NCI-H446 (cell line): ENCODE results near the gene CHP1.
A peak's percentile ranks its signal among the peaks of the same experiment; 100 is the strongest.
"Not testable (repeated sequence)": the region's sequence is repeated elsewhere in the genome, so short reads cannot be mapped to it uniquely, and the experiment has no call there.

Experiments used
- DNase-seq, 2 experiments: peaks; one replicate each; lab custom pipeline; 2025; lab: John Stamatoyannopoulos, UW

The CHP1 gene

DNA sequence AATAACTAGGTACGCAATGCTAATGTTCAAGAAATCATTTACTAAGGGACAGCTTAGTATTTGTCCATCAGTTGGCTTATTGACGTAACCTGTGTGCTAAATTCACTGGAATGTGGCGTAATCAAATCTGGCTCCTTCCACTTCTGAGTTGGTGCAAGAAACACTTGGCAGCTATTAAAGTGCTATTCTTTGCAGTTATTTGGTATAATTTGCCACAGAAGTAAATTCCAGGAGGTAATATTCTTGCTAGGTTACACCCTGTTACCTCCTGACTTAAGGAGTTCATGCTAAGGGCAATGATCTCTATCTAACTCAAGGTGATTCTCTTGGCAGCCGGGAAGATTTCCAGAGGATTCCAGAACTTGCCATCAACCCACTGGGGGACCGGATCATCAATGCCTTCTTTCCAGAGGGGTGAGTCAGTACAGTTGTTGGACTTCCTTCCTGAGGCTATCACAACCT, 25.5 kb downstream of the CHP1 start:
- DNase-seq = no peak

DNA sequence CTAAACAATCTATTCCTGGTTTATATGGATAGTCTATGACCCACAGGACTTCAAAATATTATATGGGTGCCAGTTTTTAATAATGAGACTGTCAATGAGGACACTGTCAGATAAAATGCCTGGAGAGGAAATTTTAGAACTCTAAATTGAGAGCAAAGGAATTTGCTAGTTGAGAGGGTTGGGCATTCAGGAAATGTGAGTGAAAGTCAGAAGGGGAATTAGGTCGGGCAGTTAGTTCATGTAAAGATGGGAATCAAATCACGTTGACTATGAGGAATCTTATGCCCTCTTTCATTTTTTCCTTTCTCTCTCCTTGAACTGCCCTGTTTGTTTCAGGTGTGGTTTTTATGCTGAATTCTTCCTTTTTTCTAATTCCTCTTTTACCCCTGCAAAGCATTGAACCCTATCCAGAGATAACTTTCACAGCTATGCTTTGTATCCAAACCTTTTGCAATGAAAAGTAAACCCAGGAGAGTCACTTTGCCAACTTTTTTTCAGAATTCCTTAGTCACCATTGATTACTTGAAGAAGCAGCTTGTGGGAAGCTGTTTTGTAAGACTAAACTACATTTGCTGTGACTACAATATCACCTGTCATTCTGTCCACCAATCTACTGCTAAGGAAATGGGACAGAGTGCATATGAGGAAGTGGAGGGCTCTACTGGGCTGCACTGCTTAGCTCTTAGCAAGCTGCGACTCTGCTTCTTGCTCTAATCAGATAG, 27.8 kb downstream of the CHP1 start:
- no peak for DNase-seq

DNA sequence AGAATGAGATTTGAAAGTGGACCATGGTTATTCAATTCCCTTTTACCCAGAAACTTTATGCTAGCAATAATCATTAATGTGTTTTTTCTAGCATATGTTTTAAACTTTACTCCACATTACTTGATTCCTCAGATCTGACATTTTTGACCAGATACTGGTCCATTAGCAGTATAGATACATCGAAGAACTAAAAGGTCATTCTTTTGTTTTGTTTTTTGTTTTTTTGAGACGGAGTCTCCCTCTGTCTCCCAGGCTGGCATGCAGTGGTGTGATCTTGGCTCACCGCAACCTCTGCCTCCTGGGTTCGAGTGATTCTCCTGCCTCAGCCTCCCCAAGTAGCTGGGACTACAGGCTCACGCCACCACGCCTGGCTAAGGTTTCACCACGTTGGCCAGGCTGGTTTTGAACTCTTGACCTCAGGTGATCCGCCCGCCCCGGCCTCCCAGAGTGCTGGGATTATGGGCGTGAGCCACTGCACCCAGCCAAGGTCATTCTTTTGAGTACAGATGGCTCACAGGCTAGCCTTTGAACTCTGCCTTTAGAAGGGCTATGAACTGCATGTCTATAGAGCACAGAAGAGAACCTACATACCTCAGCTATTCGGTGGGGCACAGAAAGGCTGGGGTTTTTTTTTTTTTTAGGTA, 28.6 kb downstream of the CHP1 start:
- DNase-seq = no peak

DNA sequence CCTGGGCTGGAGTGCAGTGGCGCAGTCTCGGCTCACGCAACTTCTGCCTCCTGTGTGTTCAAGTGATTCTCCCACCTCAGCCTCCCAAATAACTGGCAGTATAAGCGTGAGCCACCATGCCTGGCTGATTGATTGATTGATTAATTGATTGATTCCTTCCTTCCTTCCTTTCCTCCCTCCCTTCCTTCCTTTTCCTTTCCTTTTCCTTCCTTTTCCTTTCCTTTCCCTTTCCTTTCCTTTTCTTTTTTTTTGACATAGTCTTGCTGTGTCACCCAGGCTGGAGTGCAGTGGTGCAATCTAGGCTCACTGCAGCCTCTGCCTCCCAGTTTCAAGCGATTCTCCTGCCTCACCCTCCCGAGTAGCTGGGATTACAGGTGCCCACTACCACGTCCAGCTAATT, 29.9 kb downstream of the CHP1 start:
- not testable (repeated sequence) for DNase-seq

DNA sequence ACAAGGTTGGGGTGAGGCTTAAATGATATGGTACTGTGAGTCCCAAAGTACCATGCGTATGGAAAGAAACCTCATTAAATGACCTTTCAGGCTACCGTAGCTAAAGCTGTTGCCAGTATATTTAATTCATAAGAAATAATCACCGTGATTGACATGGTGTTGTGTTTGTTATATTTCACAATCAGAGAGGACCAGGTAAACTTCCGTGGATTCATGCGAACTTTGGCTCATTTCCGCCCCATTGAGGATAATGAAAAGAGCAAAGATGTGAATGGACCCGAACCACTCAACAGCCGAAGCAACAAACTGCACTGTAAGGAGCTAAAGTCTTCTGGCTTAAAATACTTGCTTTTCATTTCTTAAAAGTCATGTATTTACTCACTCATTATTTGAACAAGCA, 31.5 kb downstream of the CHP1 start:
- DNase-seq = no peak

DNA sequence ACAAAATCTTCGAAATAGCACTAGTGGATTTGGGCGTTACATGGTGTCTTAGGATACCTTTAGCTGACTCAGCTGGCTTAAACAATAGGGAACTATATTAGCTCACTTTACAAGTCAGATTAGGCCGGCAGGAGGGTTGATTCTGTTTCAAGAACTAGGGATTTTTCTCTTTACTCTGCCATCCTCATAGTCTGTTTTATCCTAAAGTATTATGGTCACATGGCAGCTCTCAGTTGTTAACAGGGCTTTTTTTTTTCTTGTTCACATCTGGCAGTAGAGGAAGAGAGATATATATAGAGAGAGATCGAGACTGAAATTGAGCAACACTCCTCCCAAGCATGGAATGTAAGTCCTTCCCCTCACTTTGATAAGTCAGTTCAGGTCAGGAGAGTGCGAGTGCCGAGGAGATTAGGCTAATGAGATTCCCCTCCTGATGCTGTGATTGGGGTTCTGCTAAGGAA, 32.9 kb downstream of the CHP1 start:
- no peak for DNase-seq

DNA sequence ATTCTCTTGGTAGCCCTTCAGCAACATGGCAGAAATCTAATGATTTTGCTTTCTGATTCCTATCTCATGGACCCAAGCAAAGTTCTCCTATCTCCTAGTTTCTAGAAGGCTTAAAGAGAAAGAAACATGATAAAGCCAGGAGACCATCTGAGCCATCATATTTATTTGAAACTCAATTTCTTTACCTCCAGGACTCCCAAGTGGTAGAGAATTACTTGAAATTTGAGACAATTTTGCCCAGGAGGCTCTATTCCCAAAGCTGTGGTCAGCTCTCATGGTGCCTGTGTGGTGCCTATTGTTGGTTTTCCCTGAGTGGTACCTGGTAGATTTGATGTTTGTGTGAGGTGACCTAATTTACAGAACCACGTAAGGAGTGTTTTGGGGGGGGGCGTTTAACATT, 38.8 kb downstream of the CHP1 start:
- no peak for DNase-seq

DNA sequence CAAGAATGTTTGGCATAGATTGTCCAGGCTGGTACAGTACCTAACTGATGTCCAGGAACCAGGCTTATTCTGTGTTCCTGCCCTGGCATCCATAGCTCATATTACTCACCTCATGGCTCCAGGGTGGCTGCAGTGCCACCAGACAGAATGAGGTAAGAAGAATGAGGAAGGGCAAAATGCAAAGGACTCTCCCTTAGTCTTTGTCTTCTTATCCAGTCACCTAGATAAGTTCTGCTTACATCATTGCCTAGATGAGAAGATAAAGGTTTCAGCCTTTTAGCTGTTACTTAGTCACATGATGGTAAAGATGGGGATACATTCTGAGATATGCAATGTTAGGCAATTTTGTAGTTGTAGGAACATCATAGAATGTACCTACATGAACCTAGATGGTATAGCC, 45.8 kb downstream of the CHP1 start:
- DNase-seq = no peak

DNA sequence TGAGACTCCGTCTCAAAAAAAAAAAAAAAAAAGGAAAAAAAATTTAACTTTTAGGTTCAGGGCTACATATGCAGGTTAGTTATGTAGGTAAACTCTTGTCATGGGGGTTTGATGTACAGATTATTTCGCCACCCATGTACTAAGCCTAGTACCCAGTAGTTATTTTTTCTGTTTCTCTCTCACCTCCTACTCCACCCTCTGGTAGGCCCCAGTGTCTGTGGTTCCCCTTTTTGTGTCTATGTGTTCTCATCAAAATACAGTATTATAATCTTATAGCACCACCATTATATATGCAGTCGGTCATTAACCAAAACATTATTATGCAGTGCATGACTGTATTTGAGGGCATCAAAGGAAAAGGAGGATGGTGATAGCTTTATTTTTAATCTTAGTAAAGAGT, 47.3 kb downstream of the CHP1 start:
- no peak for DNase-seq

DNA sequence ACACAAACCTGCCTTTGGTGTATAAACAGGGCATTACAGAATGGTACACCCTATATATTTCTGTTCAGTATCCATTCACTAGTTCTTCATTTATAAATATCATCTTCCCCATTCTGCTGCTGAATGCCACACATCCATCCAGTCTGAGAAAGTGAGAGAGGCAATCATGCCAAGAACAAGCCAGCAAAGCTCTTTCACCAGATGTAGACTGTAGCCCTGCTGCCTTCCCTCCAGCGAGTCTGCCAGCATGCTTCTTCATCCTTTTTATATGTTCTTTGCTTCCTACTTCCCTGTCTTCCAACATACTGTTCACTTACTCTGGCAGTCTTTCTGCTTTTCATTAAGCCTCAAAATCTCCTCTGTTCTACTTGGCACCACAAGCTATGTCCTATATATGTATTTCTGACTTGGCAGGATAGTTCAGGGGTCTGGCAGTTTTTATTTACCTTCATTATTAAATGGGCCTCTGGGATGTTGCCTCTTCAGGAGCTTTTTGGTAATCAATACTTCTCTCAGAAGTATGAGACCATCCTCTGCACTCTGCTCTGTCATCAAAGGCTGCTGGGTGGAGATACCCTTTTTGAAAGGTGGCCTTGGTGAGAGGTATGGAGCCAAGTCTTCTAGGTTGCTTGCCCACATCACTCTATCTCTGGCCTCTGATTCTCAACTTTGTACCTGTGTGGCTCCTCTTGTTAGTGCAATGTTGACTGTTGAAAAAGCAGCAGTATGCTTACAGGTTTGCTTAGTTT, 48.6 kb downstream of the CHP1 start:
- no peak for DNase-seq

DNA sequence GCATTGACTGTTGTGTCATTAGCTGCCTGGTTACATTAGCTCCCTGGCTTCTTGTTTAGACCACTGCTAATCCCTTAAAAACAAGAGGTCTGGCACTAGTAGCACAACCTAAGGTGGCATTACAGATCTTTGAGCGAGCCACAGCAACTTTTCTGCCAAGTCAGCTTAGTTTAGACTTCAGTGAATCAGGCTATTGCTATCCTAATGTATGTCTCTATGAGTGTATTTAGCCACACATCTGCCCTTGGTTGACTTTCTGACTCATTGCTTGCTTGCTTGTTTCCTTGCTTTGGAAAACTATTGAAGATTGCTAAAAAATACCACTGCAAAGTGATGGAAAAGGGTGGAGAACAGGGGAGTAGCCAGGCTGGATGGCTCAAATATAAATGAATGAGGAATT, 50.2 kb downstream of the CHP1 start:
- DNase-seq = no peak

DNA sequence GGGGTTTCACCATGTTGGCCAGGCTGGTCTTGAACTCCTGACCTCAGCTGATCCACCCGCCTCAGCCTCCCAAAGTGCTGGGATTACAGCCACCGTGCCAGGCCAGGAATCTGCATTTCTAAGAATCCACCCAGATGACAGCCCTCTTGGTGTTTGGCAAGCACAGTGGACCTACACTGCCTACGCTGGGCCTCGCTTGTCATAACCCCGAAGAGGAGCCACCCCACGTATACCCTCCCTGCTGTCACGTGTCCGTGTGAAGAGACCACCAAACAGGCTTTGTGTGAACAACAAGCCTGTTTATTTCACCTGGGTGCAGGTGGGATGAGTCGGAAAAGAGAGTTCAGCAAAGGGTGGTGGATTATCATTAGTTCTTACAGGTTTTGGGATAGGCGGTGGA, 51.4 kb downstream of the CHP1 start:
- not testable (repeated sequence) for DNase-seq

DNA sequence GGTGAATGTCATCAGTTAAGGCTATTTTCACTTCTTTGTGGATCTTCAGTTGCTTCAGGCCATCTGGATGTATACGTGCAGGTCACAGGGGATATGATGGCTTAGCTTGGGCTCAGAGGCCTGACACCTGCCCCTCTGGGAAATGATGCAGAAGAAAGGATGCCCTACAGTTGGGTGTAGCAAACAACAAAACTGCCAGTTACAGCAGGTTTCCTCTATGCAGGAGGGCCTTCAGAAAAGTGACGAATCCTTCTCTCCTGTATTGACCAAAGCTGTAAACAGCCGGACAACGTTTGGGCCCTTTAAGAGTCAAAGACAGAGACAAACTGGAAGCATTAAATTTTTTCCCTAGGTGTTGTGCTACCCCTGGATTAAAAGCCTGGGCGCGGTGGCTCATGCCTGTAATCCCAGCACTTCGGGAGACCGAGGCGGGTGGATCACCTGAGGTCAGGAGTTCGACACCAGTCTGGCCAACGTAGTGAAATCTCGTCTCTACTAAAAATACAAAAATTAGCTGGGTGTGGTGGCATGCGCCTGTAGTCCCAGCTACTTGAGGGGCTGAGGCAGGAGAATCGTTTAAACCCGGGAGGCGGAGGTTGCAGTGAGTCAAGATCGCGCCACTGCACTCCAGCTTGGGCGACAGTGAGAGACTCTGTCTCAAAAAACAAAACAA, 52.0 kb downstream of the CHP1 start:
- not testable (repeated sequence) for DNase-seq

DNA sequence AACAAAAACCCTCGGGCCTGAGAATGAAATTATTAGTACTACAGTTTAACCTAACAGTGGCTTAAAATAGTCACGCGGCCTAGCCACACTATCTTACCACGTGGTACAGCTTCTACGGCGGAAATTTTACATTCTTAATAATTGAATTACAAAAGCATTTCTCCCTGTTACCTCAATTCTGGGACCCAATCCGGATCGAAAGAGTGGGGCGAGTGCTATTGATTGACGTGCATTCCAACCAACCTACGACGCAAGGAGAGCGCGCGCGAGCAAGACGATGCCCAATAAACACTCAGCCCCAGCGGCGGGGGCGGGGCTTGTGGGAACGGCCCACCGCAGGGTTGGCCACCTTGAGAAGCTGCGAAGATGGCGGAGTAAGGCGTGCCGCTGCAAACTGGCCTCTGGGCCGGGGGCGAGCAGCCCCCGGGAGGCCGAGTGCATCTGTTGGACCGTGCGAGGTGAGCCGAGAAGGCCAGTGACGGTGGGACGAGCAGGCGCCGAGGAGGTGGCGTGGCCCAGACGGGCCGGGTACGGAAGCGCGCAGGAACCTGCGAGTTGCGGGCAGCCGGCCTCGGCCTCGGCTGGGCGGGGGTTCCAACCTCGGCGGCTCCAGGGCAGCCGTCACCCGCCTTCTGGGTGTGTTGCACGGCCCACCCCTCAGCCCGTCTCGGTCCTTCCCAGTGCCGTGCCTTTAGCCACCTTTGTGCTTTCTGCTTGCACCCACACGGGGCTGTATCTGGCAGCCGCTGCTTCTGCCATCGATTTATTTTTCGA, 52.8 kb downstream of the CHP1 start:
- DNase-seq = peak; percentile 92 to 98

DNA sequence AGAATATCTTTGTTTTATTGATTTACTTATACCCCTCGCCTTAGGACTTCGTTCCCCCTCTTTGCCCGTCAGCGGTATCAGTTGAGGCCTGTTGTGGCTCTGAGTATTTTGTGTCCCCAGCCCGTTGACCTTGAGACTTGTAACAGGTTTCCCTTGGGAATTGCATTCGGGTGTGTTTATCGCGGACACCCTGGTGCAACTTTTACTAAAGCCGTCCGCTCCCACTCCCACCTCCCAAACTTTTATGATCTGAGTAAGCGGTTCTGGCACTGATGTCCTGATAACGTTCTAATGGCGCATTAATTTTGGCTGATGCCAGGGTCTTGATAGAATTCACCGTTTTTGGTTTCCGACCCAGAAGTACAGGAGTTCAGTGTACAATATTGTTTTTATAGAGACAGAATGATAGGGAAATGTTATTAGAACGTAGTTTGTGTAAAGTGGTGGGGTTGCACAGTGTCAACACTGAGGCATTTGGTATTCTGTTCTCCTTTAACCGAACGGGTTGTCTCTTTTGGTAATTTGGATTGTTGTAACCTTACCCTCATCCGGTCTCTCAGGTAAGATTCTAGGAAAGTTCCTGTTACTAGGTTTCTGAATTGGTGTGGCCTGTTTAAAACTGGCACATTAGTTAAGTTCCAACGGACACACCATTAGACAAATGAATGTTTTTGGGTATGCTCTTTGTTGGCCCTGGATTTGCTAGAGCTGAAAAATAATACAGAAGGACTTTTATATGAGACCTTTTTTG, 53.5 kb downstream of the CHP1 start:
- DNase-seq = peak in 1 of 2 experiments; percentile 3

DNA sequence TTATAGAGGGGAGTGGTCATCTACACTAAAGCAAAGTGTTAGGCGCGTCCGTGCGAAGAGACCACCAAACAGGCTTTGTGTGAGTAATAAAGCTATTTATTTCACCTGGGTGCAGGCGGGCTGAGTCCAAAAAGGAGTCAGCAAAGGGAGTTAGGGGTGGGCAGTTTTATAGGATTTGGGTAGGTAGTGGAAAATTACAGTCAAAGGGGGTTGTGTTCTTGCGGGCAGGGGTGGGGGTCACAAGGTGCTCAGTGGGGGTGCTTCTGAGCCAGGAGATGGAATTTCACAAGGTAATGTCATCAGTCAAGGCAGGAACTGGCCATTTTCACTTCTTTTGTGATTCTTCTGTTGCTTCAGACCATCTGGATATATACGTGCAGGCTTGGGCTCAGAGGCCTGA, 54.2 kb downstream of the CHP1 start:
- DNase-seq = no peak

DNA sequence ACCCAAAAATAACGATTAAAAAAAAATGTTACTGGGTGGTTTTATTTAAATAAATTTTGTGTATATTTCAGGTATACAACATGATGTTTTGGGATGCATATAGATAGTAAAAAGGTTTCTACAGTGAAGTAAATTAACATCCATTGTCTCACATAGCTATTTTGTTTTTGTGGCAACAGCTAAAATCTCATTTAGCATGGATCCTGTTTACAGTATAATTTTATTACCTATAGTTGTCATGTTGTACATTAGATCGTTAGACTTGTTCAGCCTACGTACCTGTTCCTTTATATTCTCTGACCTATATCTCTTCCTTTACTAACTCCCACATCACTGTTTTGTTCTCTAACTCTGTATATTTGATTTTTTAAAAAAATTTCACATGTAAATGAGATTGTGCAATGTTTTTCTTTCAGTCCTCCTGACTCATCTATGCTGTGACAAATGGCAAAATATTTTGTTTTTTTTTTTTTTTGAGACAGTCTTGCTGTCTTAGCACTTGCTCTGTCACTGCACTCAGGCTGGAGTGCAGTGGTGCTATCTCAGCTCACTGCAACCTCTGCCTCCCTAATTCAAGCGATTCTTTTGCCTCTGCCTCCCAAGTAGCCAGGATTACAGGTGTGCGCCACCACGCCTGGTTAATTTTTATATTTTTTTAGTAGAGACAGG, 55.7 kb downstream of the CHP1 start:
- DNase-seq = no peak

DNA sequence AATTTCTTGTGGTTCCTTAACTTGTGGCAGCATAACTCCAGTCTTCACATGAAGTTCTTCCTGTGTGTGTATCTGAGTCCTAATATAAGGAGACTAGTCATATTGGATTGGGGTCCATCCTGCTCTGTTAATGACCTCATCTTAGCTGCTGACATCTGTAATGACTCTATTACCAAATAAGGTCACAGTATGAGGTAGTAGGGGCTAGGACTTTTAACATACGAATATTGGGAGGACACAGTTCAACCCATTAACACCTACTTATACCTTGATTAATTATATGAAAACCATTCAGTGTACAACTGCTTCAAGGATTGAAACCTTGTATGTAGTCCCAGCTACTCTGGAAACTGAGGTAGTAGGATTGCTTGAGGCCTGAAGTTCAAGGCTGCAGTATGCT, 57.4 kb downstream of the CHP1 start:
- no peak for DNase-seq

DNA sequence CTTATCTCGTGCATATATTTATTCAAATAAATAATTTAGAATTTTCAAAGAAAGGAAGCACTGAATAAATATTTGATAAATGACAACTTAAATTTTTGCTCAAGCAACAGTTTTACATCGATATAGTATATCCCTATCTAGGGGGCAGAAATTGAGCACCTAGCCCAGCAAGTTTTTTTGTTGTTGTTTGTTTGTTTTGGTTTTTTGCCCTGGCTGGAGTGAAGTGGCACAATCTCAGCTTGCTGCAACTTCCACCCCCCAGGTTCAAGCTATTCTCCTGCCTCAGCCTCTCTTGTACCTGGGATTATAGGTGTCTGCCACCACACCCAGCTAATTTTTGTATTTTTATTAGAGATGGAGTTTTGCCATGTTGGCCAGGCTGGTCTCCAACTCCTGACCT, 58.9 kb downstream of the CHP1 start:
- DNase-seq = no peak

DNA sequence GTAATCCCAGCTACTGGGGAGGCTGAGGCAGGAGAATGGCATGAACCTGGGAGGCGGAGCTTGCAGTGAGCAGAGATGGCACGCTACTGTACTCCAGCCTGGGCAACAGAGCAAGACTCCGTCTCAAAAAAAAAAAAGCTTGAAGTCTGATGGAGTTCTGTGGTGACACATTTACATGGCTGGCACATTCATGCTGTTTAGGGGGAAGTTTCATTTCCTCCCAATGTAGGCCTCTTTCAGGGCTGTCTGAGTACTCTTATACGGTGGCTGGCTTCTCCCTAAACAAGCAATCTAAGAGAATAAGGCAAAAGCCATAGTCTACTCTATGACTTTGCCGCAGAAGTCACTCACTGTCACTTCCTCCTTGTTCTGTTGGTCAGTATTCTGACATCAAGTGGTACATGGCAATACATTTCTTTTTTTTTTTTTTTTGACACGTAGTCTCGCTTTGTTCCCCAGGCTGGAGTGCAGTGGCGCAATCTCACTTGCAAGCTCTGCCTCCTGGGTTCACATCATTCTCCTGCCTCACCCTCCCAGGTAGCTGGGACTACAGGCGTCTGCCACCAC, 60.1 kb downstream of the CHP1 start:
- DNase-seq = no peak
